ENCODE results near the gene PBRM1. TPM values are rescaled to one million over a fixed set of nuclear protein-coding genes. Genes with fewer than 3 reads are reported as not detected.

Gene PBRM1
- polyA plus RNA-seq, 3 donors: 26.1 to 72.9 (median 38.0) TPM

DNA sequence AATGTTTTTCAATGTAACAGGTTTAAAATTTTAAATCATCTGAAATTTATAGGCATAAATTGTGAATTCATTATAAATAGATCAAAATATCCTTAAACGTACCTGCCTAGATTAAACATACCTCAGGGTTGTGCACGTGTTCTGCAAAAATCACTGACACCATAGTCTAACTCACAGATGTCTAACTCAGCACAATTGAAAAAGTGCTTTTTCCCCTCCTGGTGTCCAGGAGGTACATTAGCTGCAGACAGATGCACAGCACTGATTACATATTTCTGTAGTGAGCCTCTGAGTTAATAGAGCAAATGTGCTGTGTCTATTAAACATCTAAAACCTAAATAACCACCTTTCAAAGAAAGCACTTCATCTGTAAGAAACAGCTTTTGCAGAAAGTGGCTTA, 138.6 kb downstream of the PBRM1 start:
- TF ChIP-seq, protein P1, sequence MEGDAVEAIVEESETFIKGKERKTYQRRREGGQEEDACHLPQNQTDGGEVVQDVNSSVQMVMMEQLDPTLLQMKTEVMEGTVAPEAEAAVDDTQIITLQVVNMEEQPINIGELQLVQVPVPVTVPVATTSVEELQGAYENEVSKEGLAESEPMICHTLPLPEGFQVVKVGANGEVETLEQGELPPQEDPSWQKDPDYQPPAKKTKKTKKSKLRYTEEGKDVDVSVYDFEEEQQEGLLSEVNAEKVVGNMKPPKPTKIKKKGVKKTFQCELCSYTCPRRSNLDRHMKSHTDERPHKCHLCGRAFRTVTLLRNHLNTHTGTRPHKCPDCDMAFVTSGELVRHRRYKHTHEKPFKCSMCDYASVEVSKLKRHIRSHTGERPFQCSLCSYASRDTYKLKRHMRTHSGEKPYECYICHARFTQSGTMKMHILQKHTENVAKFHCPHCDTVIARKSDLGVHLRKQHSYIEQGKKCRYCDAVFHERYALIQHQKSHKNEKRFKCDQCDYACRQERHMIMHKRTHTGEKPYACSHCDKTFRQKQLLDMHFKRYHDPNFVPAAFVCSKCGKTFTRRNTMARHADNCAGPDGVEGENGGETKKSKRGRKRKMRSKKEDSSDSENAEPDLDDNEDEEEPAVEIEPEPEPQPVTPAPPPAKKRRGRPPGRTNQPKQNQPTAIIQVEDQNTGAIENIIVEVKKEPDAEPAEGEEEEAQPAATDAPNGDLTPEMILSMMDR (IDR thresholded peaks at IDR 0.05): no peak
- Mint-ChIP-seq H3K4me1 (no peaks in the 10 kb centered on the region), H3K9me3 (peaks cover 0 to 2% (median 0%) of the 10 kb centered on the region in 7 donors), H3K36me3 (peaks cover 53 to 73% of the 10 kb centered on the region in 2 donors), H3K27ac (no peak overlapping the region), H3K27me3 (ENCODE audit: low read depth in 3 of 3) (no peaks in the 10 kb centered on the region), H3K4me3 (no peak overlapping the region)
- Histone ChIP-seq H4K20me1 (ENCODE audit: insufficient read depth, low read length) (peaks cover 52% of the 10 kb centered on the region), H3K27me3 (ENCODE audit: control insufficient read depth in 2 of 2, insufficient read depth in 2 of 2, low read length in 2 of 2) (no peaks in the 10 kb centered on the region), H3K4me3 (replicated peaks in 1 of 3; ENCODE audit: low read depth in 2 of 3, low read length in 3 of 3) (no peak overlapping the region), H3K4me1 (ENCODE audit: control insufficient read depth in 1 of 2, insufficient read depth in 2 of 2, low read length in 2 of 2) (no peaks in the 10 kb centered on the region), H2AFZ (ENCODE audit: insufficient read depth, low read depth, low read length, poor library complexity, severe bottlenecking) (no peak overlapping the region), H3K9ac (ENCODE audit: insufficient read depth, low read length, poor library complexity, severe bottlenecking) (no peak overlapping the region), H3K27ac (ENCODE audit: low read depth in 1 of 2, low read length in 2 of 2) (no peak overlapping the region), H3K4me2 (replicated peaks; ENCODE audit: extremely low read depth, low read length, poor library complexity, severe bottlenecking) (no peak overlapping the region), H3K9me3 (replicated peaks in 1 of 2; ENCODE audit: control insufficient read depth in 1 of 2, insufficient read depth in 1 of 2, low read length in 2 of 2) (no peaks in the 10 kb centered on the region), H3K79me2 (ENCODE audit: insufficient read depth, low read length) (peaks cover 49% of the 10 kb centered on the region), H3K36me3 (replicated peaks in 1 of 2; ENCODE audit: control insufficient read depth in 1 of 2, insufficient read depth in 2 of 2, low read length in 2 of 2) (peaks cover 61 to 95% of the 10 kb centered on the region in 2 donors)
- WGBS (ENCODE audit: insufficient coverage): 88% methylated on average over 1 of the region's 2 CpGs
- intact Hi-C loops (cut with micrococcal nuclease): no loop called here
- no peak for DNase-seq

DNA sequence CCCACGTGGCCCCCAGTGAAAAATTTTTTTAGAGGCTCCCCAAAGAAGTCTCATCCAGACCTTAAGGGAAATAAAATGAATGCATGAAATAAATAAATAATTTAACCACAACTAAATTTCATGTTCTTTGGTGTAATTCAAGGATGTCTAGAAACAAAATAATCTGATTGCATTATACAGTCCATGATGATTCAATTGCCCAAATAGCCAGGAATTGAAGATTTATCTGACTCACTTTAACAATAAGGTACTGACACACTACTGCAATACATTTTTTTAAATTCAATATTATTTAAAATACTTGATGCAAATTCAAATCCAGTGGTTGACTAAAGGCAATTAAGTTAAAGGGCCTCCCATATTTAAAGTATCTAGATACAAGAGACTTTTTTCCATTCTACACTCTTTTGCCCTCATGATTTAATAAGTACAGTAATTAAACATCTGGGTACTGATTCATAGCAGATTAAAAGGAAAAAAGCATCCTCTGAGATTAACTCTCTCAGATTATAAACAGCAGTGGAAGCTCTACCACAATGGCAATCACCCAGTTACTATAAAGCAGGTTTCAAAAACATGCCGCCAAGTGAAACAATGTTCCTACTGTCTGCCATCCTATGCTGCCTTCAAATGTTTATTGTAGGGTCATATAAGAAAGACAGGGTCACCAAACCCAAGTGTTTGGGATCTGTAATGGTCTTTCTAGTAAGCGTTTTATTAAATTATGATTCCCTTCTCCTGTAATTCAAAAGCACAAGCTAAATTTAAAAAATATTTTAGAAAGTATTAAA, 139.4 kb downstream of the PBRM1 start:
- peaks cover 0 to 2% (median 0%) of the 10 kb centered on the region in 7 donors for H3K9me3 Mint-ChIP-seq
- no peak overlapping the region for H3K4me3 ChIP-seq (replicated peaks in 1 of 3; ENCODE audit: low read depth in 2 of 3, low read length in 3 of 3)
- no peak overlapping the region for H3K4me2 ChIP-seq (replicated peaks; ENCODE audit: extremely low read depth, low read length, poor library complexity, severe bottlenecking)
- peaks cover 51 to 74% of the 10 kb centered on the region in 2 donors for H3K36me3 Mint-ChIP-seq
- H3K27me3 Mint-ChIP-seq (ENCODE audit: low read depth in 3 of 3): no peaks in the 10 kb centered on the region
- H3K9me3 ChIP-seq (replicated peaks in 1 of 2; ENCODE audit: control insufficient read depth in 1 of 2, insufficient read depth in 1 of 2, low read length in 2 of 2): no peaks in the 10 kb centered on the region
- H3K9ac ChIP-seq (ENCODE audit: insufficient read depth, low read length, poor library complexity, severe bottlenecking): no peak overlapping the region
- TF ChIP-seq, protein P1 (IDR thresholded peaks at IDR 0.05): no peak
- peaks cover 61 to 94% of the 10 kb centered on the region in 2 donors for H3K36me3 ChIP-seq (replicated peaks in 1 of 2; ENCODE audit: control insufficient read depth in 1 of 2, insufficient read depth in 2 of 2, low read length in 2 of 2)
- no peak for DNase-seq
- H3K27ac ChIP-seq (ENCODE audit: low read depth in 1 of 2, low read length in 2 of 2): no peak overlapping the region
- no peak overlapping the region for H3K4me3 Mint-ChIP-seq
- H3K79me2 ChIP-seq (ENCODE audit: insufficient read depth, low read length): peaks cover 57% of the 10 kb centered on the region
- no peaks in the 10 kb centered on the region for H3K4me1 Mint-ChIP-seq
- no peaks in the 10 kb centered on the region for H3K27me3 ChIP-seq (ENCODE audit: control insufficient read depth in 2 of 2, insufficient read depth in 2 of 2, low read length in 2 of 2)
- H4K20me1 ChIP-seq (ENCODE audit: insufficient read depth, low read length): peaks cover 54% of the 10 kb centered on the region
- H2AFZ ChIP-seq (ENCODE audit: insufficient read depth, low read depth, low read length, poor library complexity, severe bottlenecking): no peak overlapping the region
- WGBS (ENCODE audit: insufficient coverage): no CpG with 5 or more reads among the region's 3 CpGs
- intact Hi-C loops (cut with micrococcal nuclease): no loop called here
- H3K4me1 ChIP-seq (ENCODE audit: control insufficient read depth in 1 of 2, insufficient read depth in 2 of 2, low read length in 2 of 2): no peaks in the 10 kb centered on the region
- H3K27ac Mint-ChIP-seq: no peak overlapping the region
